Kidney glomerular epithelial cell (primary cell): Measurements from ENCODE around the gene CPT2.
"Not testable (repeated sequence)": the region's sequence is repeated elsewhere in the genome, so short reads cannot be mapped to it uniquely, and the experiment has no call there.

Experiments used
- DNase-seq: peaks from one replicate; lab custom pipeline; 2025; lab: John Stamatoyannopoulos, UW

CPT2 gene

DNA sequence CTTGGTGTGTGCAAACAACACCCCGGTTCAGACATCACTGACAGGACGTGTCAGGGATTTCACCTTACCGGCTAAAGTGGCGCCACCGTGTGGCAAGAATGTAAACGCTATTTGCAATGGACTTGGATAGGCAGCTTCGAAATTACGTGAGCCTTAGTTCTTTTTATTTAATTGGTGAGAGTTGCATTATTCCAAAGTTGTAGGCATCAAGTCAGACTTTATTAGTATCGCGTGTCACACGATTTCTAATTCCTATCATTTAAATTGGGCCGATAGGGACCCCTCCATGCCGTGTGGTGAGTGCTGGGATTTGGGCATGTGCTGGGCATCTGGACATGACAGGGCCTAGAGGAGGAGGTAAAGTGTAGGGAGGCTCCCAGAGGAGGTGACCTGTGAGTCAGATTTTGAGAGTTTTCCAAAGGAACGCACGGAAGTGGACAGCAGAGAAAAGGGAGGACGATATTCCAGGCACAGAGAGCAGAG, 14.5 kb upstream of the CPT2 start:
- DNase-seq: peak; percentile 69

DNA sequence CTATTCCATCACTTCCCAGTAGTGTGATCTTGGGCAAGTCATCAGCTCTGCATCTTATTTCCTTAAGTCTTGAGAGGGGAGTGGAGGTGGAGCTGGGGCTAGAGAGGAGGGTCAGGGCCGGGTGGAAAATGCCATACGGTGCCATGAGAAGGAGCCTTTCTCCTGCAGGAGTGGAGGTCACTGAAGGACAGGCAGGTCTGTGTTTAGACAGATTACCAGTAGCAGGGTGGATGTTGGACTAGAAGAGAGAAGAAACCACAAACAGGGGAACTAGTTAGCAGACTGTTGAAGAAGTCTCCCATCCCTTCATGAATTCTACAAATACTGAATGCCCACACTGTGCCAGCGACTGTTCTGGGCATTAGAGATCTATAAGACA, 13.9 kb upstream of the CPT2 start:
- DNase-seq: no peak

DNA sequence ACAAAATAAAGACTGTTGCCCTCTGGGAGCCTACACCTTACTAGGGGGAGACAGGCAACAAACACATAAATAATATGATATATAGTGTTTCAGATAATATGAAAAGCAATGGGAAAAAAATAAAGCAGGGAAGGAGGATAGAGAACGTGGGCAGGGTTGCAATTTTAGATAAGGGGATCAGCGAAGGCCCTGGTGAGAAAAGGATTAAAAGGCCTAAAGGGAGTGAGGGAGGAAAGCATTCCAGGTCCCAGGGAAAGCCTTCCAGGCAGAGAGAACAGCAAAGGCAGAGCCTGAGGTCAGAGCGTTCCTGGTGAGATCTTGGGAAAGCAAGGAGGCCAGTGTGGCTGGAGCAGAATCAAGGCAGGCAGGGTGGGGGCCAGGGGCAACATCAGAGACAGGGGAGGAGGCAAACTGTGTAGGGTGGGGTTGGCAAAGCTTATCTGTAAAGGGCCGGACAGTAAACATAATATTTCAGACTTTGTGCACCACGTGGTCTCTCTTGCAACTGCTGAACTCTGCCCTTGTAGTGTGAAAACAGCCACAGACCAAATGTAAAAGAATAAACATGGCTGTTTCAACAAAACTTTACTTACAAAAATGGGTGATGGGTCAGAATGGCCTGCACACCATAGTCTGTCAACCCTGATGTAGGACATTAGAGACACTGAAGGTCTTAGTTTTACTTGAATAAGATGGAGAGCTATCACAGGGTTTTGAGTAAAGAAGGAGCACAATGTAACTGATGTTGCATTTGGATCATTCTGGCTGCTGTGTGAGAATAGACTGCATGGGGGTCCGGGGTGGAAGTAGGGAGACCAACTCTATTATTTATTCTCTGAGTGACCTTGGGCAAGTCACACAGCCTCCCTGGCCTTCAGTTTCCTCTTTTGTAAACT, 13.3 kb upstream of the CPT2 start:
- DNase-seq: no peak

DNA sequence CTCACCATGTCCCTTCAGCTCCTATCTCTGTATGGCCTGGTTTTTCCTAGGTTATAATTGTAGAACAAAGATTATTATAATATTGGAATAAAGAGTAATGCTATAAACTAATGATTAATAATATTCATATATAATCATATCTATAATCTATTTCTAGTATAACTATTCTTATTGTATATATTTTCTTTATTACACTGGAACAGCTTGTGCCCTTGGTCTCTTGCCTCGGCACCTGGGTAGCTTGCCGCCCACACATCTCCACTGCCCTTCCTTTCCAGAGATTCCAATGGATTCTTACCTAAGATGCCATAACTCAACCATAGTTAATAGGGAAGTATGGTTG, 10.7 kb upstream of the CPT2 start:
- not testable (repeated sequence) for DNase-seq

DNA sequence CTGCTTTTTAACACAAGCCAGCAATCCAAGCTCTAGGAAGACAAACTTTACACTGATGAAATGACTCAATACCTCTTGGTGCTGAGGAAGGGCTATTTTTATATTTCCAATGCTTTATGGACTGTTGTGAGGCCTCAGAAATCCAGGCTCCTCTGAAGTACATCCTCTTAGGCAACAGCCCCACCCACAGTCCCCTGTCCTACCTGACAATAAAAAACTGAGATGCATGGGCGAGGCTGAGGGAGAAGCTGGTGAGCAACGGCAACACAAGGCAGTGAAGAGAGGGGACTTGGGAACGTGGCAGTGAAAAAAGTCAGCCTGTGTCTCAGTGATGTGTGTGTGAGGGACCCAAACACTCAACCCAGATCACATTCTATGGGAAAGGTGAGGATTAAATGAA, 10.1 kb upstream of the CPT2 start:
- no peak for DNase-seq

DNA sequence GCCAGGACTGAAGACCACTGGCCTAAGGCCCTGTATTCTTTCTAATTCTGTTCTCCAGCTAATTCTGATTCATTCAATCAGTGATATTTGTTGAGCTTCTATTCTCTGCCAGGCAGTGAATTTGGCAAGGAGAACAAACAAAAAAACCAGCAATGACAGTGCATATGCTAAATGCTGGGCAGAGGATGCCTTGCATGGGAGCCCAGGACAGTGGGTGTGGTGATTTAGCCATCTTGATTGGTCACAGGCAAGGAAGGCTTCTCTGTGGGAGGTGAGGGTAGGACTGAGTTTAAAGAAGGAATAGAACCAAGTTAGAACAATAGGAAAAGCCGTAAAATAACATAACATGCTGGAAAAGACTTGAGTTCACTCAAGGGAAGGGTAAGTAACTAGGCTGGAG, 9.2 kb upstream of the CPT2 start:
- DNase-seq: no peak

DNA sequence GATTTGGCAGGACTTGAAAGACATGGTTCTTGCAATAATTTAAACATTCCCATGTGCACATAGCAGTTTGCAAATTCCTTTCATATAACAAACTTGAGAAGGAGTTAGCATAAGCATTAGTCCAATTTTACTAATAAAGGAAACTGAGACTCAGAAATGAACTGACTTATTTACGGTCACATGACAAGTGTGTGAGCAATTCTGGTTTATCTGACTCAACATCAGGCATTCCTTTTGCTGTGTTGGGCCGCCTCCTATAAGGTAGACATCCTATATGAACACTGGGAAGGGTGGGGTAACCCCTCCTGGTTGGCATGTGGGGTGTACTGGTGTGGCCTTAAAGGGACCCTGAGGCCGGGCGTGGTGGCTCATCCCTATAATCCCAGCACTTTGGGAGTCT, 8.5 kb upstream of the CPT2 start:
- DNase-seq: no peak

DNA sequence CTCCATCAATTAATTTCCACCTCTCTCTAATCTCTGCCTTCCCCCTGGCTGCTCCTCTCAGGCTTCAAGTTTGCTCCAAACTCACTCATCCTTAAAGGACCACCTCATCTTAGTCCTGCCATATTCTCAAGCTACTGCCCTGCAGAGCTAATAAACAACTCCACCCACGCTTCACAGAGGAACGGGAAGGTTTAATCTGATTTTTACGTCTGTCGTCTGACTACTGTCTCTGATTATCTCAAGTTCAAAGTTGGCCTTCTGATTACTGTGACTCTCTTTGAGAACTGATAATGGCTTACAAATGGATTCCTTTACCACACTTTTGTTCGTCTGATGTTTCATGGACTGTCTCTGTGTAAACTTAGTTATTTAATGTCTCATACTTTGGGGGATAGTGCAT, 7.6 kb upstream of the CPT2 start:
- no peak for DNase-seq

DNA sequence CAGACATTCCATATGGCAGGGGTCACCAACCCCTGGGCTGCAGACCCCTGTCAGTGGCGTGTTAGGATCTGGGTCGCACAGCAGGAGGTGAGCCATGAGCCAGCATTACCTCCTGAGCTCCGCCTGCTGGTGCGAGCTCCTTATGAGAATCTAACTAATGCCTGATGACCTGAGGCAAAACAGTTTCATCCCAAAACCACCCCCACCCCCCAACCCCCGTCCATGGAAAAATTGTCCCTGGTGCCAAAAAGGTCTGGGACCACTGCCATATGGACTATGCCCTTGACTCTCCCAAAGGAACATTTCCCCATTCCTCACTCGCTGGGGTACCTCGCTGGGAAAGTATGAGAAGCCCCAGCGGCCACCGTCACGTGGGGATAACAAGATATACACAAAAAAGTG, 6.4 kb upstream of the CPT2 start:
- no peak for DNase-seq

DNA sequence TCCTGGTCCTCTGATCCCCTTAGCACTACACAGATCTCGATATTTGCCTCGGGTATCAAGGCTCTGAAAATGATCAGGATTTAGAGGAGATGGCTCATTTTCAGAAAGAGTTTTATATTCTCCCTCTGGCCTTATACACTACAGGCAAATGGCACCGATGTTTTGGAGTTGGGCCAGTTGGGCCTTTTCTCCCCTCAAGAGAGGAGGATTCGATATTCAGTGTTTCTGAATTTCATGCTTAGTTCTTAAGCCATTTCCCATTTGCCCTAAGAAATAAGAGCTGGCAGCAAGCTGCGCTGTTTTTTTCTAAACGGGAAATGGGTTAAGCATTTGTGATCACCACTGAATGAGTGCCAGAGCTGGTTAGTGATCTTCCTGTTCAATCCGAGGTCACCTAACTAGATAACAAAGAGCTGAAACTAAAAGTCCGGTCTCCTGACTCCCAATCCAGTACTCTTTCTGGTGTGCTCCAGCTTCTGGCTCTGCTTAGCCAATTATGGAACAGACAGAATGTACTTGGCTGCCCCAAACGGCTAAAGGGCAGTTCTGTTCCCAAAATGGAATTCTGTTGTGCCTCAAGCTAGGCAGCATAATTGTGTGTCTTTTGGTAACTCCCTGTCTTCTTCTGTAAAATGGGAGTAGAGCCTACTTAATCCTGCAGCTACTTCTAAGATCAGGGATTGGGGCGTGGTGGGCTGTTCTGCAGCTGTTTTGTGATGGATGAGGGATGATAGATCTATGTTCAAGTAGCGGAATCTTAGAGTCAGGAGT, 1.2 kb upstream of the CPT2 start:
- DNase-seq: no peak

DNA sequence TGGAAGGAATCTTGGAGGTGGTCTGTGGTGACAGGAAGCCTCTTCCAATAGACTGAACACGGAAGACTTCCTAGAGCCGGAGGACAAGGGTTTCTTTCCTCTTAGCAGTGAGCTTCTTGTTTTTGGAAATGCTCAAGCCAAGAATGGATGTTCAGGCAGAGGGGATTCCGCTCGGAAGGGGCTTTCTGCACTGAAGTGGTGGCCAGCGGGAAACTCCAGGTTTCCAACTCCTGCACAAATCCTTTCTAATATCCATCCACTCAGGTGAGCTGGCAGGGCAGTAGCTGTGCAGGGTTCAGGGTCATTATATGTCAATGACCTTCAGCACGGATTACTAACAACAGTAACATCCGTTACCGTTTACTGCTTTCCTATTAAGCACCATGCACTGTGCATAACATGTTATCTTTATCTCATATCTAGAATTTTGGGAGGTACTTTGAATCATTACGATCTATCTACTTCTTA, 573 bp upstream of the CPT2 start:
- no peak for DNase-seq

DNA sequence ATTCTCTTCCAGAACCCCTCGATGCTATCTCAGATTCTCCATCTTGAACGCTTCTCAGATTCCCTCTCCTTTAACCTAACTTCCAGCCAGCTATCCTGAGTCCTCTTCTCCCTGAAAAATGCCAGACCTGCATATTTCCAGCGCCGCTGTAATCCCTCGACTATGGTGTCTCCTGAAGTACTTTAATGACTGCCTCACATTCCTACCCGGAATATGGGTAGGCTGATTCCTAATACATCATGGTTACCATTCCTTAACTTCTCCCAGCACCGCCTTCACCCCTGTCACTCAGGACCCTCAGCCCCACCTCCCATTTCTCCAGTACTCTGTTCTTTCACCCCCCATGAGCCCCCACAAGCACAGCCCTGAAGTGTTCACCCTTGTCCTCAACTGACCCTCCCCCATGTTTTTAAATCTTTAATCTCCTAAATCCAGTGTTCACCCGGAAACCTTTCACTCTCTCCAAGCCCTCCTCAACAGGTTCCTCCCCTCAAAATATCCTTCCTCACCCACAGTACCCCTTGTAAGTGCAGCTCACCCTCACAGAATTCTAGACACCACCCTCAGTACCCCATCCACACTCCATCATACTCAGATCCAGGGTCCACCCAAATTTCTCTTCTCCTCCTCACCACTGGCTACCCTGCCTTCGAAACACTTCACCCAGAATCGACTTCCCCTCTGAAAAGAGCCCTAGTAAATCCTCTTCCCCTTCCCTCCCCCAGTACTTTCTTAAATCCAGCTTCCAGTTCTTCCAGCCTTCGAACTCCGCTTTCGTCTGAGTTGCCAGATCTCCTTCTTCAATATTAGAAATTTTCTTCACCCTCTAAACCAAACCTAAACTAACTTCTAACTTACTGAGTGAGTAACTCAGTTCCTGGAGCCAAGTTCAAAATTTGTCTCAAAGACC, 922 bp downstream of the CPT2 start:
- no peak for DNase-seq

DNA sequence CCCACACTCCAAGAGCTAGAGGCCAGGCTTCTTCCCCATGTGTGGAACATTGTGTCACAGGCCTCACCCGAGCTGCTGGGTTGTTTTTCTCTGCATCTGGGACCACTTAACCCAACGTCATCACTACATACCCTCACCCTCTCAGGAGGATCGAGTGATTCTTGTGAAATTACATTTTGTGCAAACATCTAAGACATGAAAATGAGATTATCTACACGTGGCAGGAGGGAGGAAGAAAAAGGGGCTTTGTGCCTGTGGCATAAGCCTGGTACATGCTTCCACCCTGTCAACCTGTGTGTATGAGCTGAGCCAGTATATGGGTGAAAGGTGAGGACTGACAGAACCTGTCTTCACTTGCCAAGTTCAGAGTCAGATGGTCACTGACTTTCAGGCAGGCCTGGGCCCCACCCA, 1.6 kb downstream of the CPT2 start:
- DNase-seq: no peak

DNA sequence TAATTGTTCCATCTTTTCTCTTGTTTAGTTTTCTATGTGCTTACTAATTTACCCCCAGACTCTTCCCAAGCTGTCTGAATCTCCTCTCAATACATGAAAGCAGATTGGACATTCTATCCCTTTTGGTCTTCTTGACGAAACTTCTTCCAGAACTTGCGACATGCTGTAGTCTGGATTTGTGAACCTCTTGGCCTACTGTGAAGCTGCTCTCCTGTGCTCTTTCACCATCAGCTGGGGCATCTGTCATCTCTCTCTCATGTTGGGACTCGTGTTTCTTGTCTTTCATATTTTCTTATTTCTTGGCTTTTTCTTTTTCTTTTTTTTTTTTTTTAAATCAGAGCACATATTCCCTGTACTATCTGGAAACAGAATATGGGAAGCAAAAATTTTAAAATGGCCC, 6.8 kb downstream of the CPT2 start:
- DNase-seq: no peak

DNA sequence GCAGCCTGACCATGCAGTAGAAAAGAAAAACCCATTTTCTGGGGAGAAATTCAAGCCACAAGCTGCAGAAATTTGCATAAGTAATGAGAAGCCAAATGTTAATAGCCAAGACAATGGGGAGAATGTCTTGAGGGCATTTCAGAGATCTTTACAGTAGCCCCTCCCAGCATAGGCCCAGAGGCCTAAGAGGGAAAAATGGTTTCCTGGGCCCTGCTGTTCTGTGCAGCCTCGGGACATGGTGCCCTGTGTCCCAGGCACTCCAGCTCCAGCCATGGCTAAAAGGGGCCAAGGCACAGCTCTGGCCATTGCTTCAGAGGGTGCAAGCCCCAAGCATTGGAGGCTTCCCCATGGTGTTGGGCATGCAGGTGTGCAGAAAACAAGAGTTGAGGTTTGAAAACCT, 8.9 kb downstream of the CPT2 start:
- not testable (repeated sequence) for DNase-seq

DNA sequence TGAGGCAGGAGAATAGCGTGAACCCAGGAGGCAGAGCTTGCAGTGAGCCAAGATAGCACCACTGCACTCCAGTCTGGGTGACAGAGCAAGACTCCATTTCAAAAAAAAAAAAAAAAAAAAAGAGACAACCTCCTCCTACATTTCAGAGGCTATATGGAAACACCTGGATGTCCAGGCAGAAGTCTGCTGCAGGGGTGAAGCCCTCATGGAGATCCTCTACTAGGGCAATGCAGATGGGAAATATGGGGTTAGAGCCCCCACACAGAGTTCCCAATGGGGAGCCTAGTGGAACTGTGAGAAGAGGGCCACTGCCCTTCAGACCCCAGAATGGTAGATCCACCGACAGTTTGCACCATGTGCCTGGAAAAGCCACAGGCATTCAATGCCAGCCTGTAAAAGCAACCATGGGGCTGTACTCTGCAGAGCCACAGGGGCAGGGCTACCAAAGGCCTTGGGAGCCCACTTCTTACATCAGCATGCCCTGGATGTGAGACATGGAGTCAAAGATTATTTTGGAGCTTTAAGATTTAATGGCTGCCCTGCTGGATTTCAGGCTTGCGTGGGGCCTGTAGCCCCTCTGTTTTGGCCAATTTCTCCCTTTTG, 9.6 kb downstream of the CPT2 start:
- not testable (repeated sequence) for DNase-seq

DNA sequence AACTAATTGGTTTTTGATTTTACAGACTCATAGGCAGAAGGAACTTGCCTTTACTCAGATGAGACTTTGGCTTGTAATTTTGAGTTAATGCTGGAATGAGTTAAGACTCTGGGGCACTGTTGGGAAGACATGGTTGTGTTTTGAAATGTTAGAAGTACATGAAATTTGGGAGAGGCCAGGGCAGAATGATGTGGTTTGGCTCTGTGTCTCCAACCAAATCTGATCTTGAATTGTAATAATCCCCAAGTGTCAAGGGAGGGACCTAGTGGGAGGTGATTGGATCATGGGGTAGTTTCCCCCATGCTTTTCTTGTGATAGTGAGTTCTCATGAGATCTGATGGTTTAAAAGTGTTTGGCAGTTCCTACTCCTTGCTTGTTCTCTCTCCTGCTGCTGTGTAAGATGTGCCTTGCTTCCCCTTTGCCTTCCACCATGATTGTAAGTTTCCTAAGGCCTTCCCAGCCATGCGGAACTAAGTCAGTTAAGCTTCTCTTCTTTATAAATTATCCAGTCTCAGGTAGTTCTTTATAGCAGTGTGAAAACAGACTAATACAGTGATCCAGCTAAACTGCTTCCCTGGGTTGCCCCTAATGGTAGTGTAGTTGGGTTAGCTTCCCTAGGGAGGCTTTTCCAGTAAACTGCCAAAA, 10.2 kb downstream of the CPT2 start:
- no peak for DNase-seq

DNA sequence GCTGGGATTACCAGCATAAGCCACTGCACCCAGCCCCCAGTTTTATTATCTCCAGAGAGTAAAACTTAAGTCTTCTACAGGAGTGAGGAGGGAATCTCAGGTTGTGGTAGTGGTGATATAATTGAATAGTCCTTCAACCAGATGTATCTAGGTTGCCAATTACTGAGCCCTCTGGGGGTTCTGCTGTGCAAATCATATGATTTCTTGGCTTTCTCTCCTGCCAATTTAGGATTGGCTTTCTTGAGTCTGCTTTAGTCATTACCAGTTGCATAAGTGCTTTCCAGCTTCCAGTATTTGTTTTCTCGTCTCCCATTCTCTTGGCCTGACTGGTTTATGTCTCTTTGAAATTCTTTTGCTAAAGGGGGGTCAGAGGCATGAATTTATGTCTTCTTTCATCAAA, 11.1 kb downstream of the CPT2 start:
- no peak for DNase-seq

DNA sequence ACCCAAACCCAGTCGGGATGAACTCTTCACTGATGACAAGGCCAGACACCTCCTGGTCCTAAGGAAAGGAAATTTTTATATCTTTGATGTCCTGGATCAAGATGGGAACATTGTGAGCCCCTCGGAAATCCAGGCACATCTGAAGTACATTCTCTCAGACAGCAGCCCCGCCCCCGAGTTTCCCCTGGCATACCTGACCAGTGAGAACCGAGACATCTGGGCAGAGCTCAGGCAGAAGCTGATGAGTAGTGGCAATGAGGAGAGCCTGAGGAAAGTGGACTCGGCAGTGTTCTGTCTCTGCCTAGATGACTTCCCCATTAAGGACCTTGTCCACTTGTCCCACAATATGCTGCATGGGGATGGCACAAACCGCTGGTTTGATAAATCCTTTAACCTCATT, 13.7 kb downstream of the CPT2 start:
- DNase-seq: no peak

DNA sequence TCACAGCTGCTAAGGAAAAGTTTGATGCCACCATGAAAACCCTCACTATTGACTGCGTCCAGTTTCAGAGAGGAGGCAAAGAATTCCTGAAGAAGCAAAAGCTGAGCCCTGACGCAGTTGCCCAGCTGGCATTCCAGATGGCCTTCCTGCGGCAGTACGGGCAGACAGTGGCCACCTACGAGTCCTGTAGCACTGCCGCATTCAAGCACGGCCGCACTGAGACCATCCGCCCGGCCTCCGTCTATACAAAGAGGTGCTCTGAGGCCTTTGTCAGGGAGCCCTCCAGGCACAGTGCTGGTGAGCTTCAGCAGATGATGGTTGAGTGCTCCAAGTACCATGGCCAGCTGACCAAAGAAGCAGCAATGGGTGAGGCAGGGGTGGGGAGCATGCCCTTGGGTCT, 14.3 kb downstream of the CPT2 start:
- DNase-seq: no peak

DNA sequence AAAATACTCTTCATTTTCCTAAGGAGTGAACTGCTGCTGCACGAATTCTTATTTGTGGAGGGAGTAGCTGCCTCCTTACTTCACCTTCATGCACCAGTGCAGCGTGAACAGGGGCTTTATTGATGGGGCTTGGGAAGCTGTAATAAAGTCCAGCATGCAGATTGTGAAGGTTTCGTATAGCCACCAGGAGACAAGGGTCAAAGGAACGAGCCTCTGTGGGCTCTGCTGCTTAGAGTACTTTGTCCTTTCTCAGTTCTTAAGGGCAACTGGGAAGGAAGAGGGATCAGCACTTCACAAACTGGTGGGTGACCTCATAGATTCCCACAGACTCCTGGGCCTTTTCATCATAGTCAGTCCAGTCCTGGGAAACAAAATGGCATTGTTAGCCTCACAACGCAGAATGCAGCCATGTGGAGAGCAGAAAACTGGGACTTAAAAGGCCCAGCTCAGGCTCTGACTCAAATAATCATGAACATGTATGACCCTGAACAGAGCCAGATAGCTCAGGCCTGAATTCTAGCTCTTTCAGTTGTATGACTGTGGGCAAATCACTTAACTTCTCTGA, 17.8 kb downstream of the CPT2 start:
- DNase-seq: no peak
